Left ventricle myocardium superior (tissue), 1 donor: ENCODE results near the gene ARHGAP6. TPM values are rescaled to one million over a fixed set of nuclear protein-coding genes. Genes with fewer than 3 reads are reported as not detected.

Source experiments
- ATAC-seq: fragments of 200-7000 bp; cut with Tn5 transposase; one replicate; pipeline ENCODE4 v1.9.1; 2020; ENCODE audit warnings: mild to moderate bottlenecking, moderate library complexity
- DNase-seq: peaks from one replicate; pipeline ENCODE4 v3.0.0-alpha.2; 2020
- intact Hi-C: fragments of 100-400 bp; cut with micrococcal nuclease; formaldehyde crosslinking; loops from one replicate; pipeline ENCODE4 v1.11.0; 2022
- total RNA-seq: library from RNA; stranded (reverse); fragmentation: NEBNext Ultra II Directional; extraction: Animal tissue kit (Norgen Biotek cat#: 25700); gene quantifications from one replicate; pipeline ENCODE4 v1.2.1, GENCODE V29; 2021
- donor health status: DM: no; HTN: yes; CAD: no; lungs with severe emphysema.

ARHGAP6 gene
- total RNA-seq, 1 donor from 2014 or later = 2.8 TPM

GRCh38 chrX:11187001-11187400, 478.7 kb downstream of the ARHGAP6 start:
- intact Hi-C loops = no loop called here
- DNase-seq = no peak

DNA sequence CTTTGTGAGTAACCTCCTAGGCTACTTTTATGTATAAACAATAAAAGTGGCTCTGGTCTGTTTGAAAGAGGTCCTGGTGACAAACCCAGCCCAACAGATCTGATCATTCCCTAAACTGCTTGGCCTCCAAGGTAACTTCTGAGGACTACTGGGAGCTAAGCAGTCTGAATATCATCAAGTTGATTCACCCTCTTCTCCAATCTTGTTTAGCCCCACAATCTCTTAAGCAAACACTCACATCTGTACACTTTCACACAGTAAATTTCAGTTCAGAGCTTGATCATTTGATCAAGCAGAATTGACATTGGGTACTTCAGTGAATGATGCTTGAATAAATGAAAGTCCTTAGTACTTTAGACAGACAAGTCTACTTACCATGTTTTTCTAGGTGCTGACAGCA, 479.9 kb downstream of the ARHGAP6 start:
- intact Hi-C loops = no loop called here
- DNase-seq (no peak), ATAC-seq (no peak)

More at GRCh38 chrX:11187001-11187400, 478.7 kb downstream of the ARHGAP6 start:
- peak; percentile 32 for ATAC-seq

DNA sequence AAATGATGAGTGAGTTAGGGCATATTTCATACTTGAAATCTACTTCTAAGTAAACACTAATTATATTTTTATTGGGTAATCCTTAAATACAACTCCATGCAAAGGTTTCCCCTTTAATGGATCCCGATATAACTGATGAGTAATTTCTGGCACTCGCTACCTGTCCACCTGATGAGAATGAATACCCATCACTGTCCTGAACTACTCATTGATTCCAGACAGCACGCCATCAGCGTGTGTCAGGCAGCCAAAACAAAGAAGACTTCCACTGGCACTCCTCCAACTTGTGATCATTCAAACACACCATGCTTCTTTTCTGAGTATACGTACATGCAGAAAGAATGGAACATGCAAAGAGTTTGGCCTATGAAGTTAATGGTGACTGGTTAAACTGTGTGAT, 485.1 kb downstream of the ARHGAP6 start:
- no peak for DNase-seq
- intact Hi-C loops = no loop called here
- no peak for ATAC-seq

DNA sequence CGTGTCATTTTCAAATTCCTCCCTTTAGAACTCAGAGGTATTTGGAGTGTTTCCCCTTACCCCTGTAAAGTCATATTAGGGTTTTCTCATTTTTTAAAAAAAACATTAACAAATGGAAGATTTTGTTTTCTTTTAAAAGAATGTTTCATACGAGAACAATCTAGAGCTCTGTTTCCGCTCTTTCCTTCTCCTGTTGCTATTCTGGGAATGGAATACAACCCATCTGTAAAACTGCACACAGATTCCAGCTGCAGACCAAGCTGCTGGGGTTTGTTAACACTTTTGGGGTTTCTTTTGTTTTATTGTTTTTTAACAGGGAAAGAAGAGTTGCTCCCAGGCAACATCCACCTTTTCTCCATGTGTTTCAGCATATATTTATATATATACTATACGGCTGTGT, 493.3 kb downstream of the ARHGAP6 start:
- DNase-seq (no peak), ATAC-seq (no peak)
- intact Hi-C loops = no loop called here

GRCh38 chrX:11171956-11172355, 493.8 kb downstream of the ARHGAP6 start:
- intact Hi-C loops = no loop called here
- ATAC-seq = no peak
- DNase-seq = no peak

DNA sequence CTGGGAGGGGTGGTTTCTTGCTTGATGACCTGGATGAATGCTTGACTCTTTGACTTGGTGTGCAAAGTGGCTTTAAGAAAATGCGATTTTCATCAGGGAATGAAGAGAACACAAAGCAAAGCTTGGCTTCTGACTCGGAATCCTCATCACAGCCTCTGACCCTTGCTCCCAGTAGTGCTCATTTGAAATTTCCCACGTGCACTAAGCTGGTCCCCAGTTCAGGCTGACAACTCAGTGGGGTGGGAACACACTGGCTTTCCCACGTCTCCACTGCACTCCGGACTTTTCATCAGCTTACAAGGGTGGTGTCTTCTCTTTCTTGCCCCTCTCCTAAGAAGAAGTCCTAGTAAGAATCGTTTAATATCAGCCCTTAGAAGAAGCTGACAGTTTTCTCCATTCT, 501.3 kb downstream of the ARHGAP6 start:
- DNase-seq (no peak), ATAC-seq (peak; percentile 43)
- intact Hi-C loops = no loop called here

- ATAC-seq (no peak), DNase-seq (no peak)
- intact Hi-C loops = no loop called here
These were observed 506.6 kb downstream of the ARHGAP6 start for GRCh38 chrX:11159149-11159548.

DNA sequence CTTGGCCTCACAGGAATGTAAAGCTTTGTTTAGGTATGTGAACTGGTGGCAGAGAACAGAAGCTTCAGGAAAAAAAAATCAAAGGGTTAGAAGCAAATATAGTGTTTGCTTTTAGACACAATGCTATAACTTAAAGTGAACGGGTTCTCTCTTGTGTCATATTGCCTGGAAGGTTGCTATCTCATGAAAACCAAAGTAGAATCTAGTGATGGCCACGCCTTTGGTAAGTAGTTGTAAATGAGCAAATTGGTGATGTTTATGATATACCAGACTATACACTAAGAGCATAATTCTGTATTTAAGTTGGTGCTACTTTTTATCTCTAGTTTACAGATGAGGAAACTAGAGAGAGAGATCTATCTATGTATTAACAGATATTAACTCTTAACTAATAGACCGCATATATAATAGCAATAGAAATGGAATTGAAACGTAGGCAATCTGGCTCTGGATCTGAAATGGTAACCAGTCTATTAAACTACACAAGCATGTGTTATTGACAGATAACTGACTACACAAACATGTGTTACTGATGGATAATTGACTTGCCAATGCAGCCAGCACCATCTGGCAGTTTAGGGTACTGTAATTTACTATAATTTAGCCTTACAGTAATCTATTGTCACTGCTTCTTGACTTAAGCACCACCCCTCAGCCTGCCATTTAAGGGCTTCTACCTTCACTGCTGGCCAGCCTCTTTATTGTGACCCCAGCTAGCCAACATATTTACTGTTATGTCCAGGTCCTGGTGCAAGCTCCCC, 513.7 kb downstream of the ARHGAP6 start:
- ATAC-seq = no peak
- DNase-seq = no peak
- intact Hi-C loops = no loop called here

DNA sequence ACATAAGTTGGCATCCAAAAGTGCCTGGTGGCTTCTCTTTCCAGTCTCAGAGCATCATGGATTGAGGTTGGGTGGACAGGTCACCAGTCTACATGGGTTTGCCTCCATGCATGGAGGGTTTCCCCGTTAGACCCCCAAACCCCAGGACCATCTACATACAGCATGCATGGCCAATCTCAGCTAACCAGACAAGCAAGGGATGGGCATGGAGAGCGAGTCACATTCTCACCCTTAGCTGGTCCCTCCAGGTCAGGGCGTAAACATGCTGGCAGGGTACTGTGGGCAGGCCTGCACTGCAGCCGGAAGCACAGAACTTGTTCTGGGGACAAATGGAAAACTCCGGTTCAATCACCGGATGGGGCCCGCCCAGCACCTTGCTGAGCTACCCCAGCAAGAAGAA, 517.3 kb downstream of the ARHGAP6 start:
- no peak for ATAC-seq
- intact Hi-C loops = no loop called here
- DNase-seq = no peak

DNA sequence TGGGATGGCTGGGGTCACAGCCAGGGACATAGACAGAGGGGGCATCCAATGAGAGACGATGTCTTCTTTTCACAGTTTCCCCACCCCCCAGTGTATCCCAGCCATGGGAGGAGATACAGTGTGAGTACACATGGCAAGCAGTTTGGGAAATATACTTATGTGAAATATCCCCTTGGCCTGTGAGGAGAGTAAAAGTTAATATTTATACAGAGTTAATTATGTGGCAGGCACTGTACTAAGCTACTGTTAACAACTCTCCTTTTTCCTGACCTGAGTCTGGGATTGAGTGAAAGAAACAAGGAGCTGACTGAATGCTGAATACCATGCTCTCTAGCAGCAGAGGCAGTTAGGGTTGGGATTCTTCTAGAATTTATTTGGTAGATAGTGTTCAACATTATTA, 519.3 kb downstream of the ARHGAP6 start:
- intact Hi-C loops = no loop called here
- DNase-seq (no peak), ATAC-seq (no peak)

- DNase-seq = no peak
- intact Hi-C loops = no loop called here
- peak; percentile 71 for ATAC-seq
These were observed 521.6 kb downstream of the ARHGAP6 start for GRCh38 chrX:11143931-11144678.

DNA sequence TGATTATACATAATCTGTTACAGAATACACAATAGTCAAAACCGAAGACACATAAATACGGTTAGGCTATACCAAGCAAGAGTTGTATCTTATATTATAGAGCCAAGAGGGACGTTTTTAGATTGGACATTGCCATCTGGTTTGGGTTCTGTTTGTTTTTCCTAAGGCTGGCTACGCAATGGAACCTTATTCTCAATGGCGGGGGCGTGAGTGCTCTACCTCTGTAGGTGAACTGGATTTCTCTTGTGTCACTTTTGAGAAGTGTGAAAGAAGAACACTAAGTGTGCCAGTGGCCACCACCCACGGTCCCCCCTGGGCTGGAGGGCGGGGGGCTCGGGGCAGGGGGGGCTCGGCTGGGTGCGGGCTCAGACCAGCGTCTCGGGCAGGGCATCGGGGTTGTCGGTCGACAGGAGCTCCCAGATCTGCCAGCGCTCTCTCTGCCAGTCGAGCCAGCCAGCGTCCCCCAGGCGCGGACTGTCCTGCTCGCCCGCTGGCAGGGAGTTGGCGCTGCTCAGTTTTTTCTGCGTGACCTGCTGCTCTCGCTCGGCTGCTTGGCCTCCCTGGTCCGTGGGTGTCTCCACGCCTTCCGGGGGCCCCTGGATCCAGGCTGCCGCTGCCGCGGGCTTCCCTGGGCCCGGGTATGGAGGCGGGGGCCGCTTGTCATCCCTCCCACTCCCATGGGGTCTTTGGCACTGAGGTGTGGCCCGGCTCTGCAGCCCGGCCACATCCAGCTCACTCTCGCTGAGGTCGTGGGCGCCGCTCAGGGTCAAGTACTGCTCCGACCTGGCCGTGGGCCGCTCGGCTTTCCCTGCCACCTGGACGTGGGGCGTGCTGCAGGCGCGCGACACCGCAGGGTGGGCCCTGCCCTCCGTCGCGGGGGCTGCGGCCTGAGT, 527.0 kb downstream of the ARHGAP6 start:
- ATAC-seq (no peak), DNase-seq (no peak)
- intact Hi-C loops = no loop called here

GRCh38 chrX:11137543-11138139, 528.1 kb downstream of the ARHGAP6 start:
- ATAC-seq (no peak), DNase-seq (no peak)
- intact Hi-C loops = no loop called here

- intact Hi-C loops = no loop called here
- ATAC-seq (no peak), DNase-seq (no peak)
These were observed 530.0 kb downstream of the ARHGAP6 start for GRCh38 chrX:11135564-11136185.

DNA sequence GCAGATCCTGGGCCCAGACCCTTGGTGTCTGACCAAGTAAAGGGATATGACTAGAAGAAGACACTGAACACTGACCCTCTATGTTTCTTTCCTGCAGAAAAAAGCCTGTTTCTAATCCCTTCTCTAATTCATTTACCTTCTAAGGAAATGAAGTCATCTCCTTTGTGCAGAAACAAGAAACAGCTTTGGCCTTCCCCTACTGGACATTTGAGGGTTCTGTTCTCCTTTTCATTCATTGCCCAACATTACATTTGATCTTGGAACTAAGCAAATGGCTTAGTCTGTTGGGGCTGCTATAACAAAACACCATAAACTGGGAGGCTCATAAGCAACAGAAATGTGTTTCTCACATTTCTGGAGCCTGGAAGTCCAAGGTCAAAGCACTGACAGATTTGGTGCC, 534.6 kb downstream of the ARHGAP6 start:
- ATAC-seq (no peak), DNase-seq (no peak)
- intact Hi-C loops = no loop called here

GRCh38 chrX:11130136-11130535, 535.6 kb downstream of the ARHGAP6 start:
- ATAC-seq (no peak), DNase-seq (no peak)
- intact Hi-C loops = no loop called here

GRCh38 chrX:11129534-11130105, 536.1 kb downstream of the ARHGAP6 start:
- intact Hi-C loops = no loop called here
- DNase-seq = no peak
- ATAC-seq = no peak

DNA sequence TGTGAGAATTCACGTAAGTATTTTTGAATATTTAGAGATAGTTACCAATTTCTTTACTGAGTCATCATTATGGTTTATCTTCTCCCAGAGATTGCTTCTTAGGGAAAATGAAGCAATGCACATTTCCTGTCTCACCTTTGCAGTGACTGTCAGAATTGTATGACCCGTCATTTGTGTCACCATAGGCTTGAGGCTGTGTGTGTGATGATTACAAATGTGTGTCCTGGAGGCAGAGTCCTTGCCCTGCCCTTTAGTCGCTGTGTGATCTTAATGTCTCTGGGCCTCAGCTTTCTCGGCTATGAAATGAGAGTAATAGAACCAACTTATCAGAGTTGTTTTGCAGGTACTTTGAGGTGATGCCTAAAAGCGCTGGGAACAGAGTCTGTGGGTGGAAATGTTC, 540.7 kb downstream of the ARHGAP6 start:
- DNase-seq (no peak), ATAC-seq (no peak)
- intact Hi-C loops = no loop called here

GRCh38 chrX:11124112-11124511, 541.6 kb downstream of the ARHGAP6 start:
- DNase-seq (no peak), ATAC-seq (no peak)
- intact Hi-C loops = no loop called here
